HG03139 (cell line): Measurements from ENCODE around the gene CTNNA2.

ENCODE experiments used
- ATAC-seq: cut with Tn5 transposase; IDR thresholded peaks from one replicate; pipeline ENCODE4 v1.9.1; 2021; ENCODE audit not compliant: unreplicated experiment

Gene CTNNA2

DNA sequence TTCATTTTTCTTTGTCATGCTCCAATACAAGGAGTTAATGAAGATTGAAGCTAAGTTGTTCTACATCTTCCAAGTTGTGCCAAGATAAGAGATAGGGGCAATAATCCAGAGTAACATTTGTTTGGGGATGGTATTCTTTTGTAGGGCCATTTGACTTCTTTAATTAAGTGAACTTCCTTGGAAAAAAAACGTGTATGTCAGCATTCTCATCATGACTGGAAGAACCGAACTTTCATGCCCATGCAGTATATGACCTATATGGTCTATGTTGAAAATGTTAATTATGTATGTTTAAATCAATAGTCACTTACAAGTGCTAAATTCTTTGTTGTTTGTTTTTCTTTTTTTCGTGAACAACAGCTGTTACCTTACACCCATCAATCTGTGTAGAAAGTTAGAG lies 1111.2 kb downstream of the CTNNA2 start:
- ATAC-seq = no peak

DNA sequence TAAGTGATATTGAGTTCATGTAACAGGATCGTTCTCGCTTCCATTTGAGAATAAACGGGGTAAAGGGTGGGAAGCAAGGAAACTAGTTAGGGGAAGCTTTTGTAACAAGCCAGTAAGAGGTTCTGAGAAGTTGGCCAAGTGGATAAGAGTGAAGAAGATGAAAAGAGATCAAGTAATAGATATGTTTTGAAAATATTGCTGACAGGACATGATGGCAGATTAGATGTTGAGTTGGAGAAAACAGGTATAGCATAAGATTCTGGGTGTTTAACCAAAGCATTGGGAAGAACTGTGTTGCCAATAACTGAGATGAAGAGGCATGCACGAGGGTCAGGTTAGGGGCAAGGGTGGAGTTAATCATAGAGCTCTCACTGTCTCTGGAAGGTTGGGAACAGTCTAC lies 1121.7 kb downstream of the CTNNA2 start:
- no peak for ATAC-seq

DNA sequence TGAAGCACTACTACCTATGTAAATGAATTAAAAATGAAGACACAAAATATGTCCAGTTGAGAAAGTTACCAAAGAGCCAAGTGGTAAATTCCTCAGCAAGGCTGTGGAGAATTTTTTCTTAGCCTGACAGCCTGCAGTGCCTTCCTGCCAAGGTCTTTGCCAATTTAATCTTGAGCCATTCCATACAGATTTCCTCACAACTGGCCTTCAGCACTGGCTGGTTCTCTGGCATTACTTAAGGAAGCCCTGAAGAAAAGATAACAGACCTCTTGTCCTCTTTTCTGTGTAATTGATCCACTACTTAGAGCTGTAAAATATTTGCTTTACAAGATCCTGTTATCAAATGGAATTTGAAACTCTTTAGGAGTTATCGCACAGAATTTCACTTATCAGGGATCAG lies 1125.9 kb downstream of the CTNNA2 start:
- ATAC-seq = no peak

DNA sequence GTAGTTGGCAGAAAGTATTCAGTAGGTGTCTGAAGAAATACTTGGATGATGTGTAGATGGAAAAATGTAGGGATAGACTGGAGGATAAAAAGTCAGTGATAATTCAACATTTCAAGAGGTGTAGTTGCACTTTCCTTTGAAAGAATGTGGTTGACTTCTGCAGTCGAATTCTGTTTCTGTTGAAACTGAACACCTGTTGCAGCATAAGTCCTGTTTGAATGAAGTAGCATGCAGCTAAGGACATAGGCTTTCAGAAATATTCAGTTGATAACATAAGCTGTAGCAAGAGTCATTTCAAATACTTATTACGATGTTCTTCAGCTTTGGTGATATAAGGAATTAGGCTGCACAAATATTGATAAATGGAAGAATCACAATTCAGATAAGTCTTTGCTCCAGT lies 1129.6 kb downstream of the CTNNA2 start:
- ATAC-seq = no peak

DNA sequence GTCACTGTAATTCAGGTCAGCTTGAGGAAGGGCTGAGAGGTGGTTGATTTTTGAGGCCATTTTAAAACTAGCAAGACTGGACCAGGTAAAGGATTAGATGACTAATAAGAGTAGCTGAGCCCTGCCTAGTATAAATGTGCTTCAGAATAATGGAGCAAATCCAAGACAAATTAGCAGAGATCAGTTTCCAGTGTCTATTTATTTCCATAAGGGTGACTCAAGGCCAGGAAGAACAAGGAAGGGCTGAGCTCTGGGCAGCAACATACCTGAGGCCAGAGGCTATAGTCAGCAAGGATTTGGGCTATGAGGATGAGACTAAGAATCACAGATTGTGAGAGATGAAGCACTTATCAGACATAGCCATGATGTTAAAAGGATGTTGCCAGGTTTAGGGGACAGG lies 1130.7 kb downstream of the CTNNA2 start:
- ATAC-seq = no peak

DNA sequence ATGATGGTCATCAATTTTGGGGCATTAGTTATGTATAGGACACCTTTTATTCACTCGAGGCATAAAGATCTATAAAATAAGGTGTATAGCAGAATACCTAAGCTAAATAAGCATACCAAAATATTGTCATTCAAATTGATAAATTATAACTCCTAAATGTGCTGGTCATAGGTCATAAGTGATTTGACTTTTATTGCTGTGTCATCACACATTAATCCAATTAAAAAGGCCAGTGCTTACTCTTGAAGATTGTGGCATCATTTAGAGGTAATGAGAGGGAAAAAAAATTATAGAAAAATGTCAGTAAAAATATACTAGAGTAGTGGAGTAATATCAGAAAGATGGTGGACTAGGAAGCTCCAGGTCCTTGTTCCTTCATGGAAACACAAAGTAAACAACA lies 1138.6 kb downstream of the CTNNA2 start:
- no peak for ATAC-seq

DNA sequence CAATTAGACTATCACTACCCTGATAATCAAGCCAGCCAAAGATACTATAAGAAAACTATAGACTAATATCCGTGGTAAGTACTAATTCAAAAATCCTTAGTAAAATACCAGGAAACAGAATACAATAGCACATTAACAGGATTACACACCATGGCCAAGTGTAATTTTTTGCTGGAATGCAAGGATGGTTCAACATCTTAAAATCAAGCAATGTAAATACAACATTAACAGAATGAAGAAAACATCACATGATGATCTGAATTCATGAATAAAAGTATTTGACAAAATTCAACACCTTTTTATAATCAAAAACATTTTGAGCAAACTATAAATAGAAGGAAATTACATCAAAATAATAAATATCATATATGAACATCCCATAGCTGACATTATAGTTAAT lies 1142.4 kb downstream of the CTNNA2 start:
- ATAC-seq = no peak

DNA sequence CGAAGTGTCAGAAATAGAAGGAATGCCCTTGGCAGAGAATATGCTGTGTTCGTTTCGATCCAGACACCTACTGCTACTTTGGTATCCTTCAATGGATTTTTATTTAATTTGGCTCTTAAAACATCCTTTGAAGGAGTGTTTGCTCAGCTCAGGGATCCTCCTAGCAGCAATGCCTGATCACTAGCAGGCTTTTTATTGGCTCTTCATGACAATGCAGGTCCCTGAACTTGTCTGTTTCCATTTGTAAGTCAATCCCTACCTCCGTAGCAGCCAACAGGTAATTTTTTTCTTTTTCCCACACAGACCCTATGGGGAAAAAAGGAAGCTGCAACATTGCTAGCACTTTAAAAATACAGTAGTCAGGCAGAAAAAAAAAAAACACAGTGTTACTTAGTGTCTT lies 1157.9 kb downstream of the CTNNA2 start:
- no peak for ATAC-seq

DNA sequence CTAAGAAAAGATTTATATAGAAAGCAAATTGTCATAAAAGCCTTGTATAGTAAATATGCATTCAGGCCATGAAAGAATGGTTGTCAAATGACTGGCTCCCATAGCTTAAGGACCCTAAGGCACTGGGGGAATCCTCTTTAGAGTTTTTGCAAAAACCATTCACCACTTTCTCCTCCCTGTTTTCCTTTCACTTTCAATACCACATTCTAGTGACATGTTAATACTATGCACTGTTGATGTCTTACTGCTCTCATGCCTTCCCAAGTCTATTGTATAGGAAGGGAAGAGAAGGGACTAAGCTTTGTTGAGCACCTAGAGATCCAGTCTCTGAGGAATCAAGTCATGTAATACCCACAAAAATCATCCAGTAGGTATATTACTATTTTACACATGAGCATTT lies 1174.7 kb downstream of the CTNNA2 start:
- ATAC-seq = no peak

DNA sequence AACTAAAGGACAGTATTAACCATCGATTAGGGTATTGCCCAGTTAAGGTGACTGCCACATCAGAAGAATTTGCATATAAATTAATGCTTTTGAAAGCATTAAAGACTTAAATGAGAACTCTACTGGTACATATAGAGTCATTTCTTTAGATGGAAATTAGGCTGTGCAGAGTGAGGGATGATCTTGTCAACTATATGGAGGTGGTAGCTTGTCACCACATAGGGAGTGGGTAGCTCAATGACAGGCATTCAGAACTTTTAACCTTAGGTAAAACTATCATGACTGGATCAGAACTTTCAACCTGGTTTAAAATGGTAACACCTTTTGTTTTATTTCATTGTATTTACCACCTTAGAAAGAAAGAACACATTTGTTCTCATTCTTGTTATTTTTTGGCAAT lies 1176.3 kb downstream of the CTNNA2 start:
- no peak for ATAC-seq
